Measurements from ENCODE around the gene CSNK2A3. TPM values are rescaled to one million over a fixed set of nuclear protein-coding genes. Genes with fewer than 3 reads are reported as not detected.

The CSNK2A3 gene
- total and polyA plus RNA-seq, 9 of the 15 experiments (the other 6 are each of a cell fraction or from before 2014, with no cell fraction given) = 0.33 to 6.1 (median 1.8) TPM

GRCh38 chr11:11389238-11389637 lies 36.2 kb upstream of the CSNK2A3 start:
- no peak for DNase-seq (ENCODE audit: extremely low read depth in 1 of 4, low spot score in 3 of 4)
- Histone ChIP-seq H3K36me3 (ENCODE audit: control insufficient read depth, insufficient read depth, low read length) (no peaks in the 10 kb centered on the region), H4K20me1 (replicated peaks; ENCODE audit: control insufficient read depth, insufficient read depth, low read length) (0 out of 2 replicates have a peak, but pooled peaks cover 5% of the 10 kb centered on the region), H3K9me1 (ENCODE audit: control insufficient read depth, insufficient read depth, low read length) (no peaks in the 10 kb centered on the region), H3K79me2 (ENCODE audit: control insufficient read depth, insufficient read depth, low read length) (no peaks in the 10 kb centered on the region), H3K9me3 (replicated peaks; ENCODE audit: control insufficient read depth, insufficient read depth, low read depth, low read length) (no peaks in the 10 kb centered on the region), H2AFZ (ENCODE audit: low read depth, low read length) (no peak overlapping the region), H3K27me3 (ENCODE audit: control insufficient read depth in 2 of 2, insufficient read depth in 2 of 2, low read length in 2 of 2) (peaks cover 2 to 14% of the 10 kb centered on the region in 2 experiments; a peak in 3 of 5 replicates), H3K9ac (ENCODE audit: insufficient read depth in 1 of 2, low read depth in 2 of 2, low read length in 2 of 2) (no peak overlapping the region), H3K27ac (ENCODE audit: extremely low read depth, low read depth, low read length) (no peak overlapping the region), H3K4me1 (replicated peaks in 1 of 2; ENCODE audit: control insufficient read depth in 2 of 2, insufficient read depth in 2 of 2, low read length in 2 of 2) (no peaks in the 10 kb centered on the region), H3K4me2 (ENCODE audit: insufficient read depth, low read length) (no peak overlapping the region), H3K4me3 (no peak overlapping the region)
- in situ Hi-C loops (cut with MboI) (no loop called here), intact Hi-C loops (cut with micrococcal nuclease) (no loop called here)
- TF ChIP-seq HDAC6 (IDR thresholded peaks at IDR 0.05; ENCODE audit: low read depth, low read length) = no peak
- TF ChIP-seq RBM15 (IDR thresholded peaks at IDR 0.05; ENCODE audit: insufficient read depth, low read length) = no peak
- TF ChIP-seq ZNF41 (CRISPR knock-in tag; conservative IDR thresholded peaks at IDR 0.05) = no peak
- 0% methylated on average over 4 of the region's 4 CpGs for WGBS (ENCODE audit: insufficient coverage, low coverage, missing lambda C conversion rate)
- ChIA-PET POLR2A (no interaction called here), CTCF (ENCODE audit: low intra/inter-chr PET ratio) (no interaction called here)
- ATAC-seq = no peak
- no TSS peak for BruUV-seq (replicated peaks)
- no peak for FAIRE-seq

- WGBS (ENCODE audit: insufficient coverage, low coverage, missing lambda C conversion rate) = 1% methylated on average over 10 of the region's 10 CpGs
- no peak overlapping the region for H3K4me3 ChIP-seq
- H4K20me1 ChIP-seq (replicated peaks; ENCODE audit: control insufficient read depth, insufficient read depth, low read length) = 0 out of 2 replicates have a peak, but pooled peaks cover 5% of the 10 kb centered on the region
- BruUV-seq (replicated peaks) = no TSS peak
- no peaks in the 10 kb centered on the region for H3K79me2 ChIP-seq (ENCODE audit: control insufficient read depth, insufficient read depth, low read length)
- no peak overlapping the region for H3K27ac ChIP-seq (ENCODE audit: extremely low read depth, low read depth, low read length)
- intact Hi-C loops (cut with micrococcal nuclease) (no loop called here), in situ Hi-C loops (cut with MboI) (no loop called here)
- ATAC-seq (no peak), FAIRE-seq (no peak), DNase-seq (ENCODE audit: extremely low read depth in 1 of 4, low spot score in 3 of 4) (no peak)
- ChIA-PET CTCF (ENCODE audit: low intra/inter-chr PET ratio) (no interaction called here), POLR2A (interaction anchor here (0.6 to 1.3 kb wide), 5 partner anchors 10 to 588 kb away, joined by 3 to 4 read pairs (median 3); no protein-coding TSS in a partner anchor)
- no peaks in the 10 kb centered on the region for H3K9me1 ChIP-seq (ENCODE audit: control insufficient read depth, insufficient read depth, low read length)
- peaks cover 0 to 5% of the 10 kb centered on the region in 2 experiments; a peak in 2 of 5 replicates for H3K27me3 ChIP-seq (ENCODE audit: control insufficient read depth in 2 of 2, insufficient read depth in 2 of 2, low read length in 2 of 2)
- no peaks in the 10 kb centered on the region for H3K9me3 ChIP-seq (replicated peaks; ENCODE audit: control insufficient read depth, insufficient read depth, low read depth, low read length)
- no peak overlapping the region for H3K4me2 ChIP-seq (ENCODE audit: insufficient read depth, low read length)
- no peaks in the 10 kb centered on the region for H3K4me1 ChIP-seq (replicated peaks in 1 of 2; ENCODE audit: control insufficient read depth in 2 of 2, insufficient read depth in 2 of 2, low read length in 2 of 2)
- no peak overlapping the region for H3K9ac ChIP-seq (ENCODE audit: insufficient read depth in 1 of 2, low read depth in 2 of 2, low read length in 2 of 2)
- no peaks in the 10 kb centered on the region for H3K36me3 ChIP-seq (ENCODE audit: control insufficient read depth, insufficient read depth, low read length)
- H2AFZ ChIP-seq (ENCODE audit: low read depth, low read length) = no peak overlapping the region
- TF ChIP-seq ZNF695 (CRISPR knock-in tag; IDR thresholded peaks at IDR 0.05) (no peak), FOXA3 (CRISPR knock-in tag; conservative IDR thresholded peaks at IDR 0.05 in 1 of 2, IDR thresholded peaks at IDR 0.05 in 1 of 2) (no peak), COPS2 (conservative IDR thresholded peaks at IDR 0.05) (no peak), ETS2 (tag; IDR thresholded peaks at IDR 0.05; ENCODE audit: borderline replicate concordance, poor library complexity, severe bottlenecking) (no peak), MTA2 (IDR thresholded peaks at IDR 0.05; ENCODE audit: low read depth) (no peak), TOE1 (IDR thresholded peaks at IDR 0.05; ENCODE audit: borderline replicate concordance) (no peak), TOE1 (CRISPR knock-in tag; IDR thresholded peaks at IDR 0.05; ENCODE audit: borderline replicate concordance, low read depth) (no peak), TSHZ1 (CRISPR knock-in tag; IDR thresholded peaks at IDR 0.05) (no peak), KDM1A (IDR thresholded peaks at IDR 0.05) (no peak)
These were observed 34.7 kb upstream of the CSNK2A3 start for GRCh38 chr11:11387622-11388305.

Data from K562 (cell line).